GM20000 (cell line): Measurements from ENCODE around the gene DSCAM.

Source experiments
- DNase-seq: peaks from one replicate; pipeline ENCODE4 v3.0.0; 2012; ENCODE audit warnings: low spot score
- CTCF ChIP-seq: IDR thresholded peaks from 2 replicates; pipeline ENCODE4 v1.5.1; 2012; ENCODE audit warnings: mild to moderate bottlenecking, control low read depth; ENCODE audit errors: extremely low read depth, missing control alignments

Gene DSCAM

GRCh38 chr21:40569357-40569756, 277.6 kb downstream of the DSCAM start:
- TF ChIP-seq CTCF: no peak

GRCh38 chr21:40568807-40569206, 278.2 kb downstream of the DSCAM start:
- no peak for DNase-seq

More at GRCh38 chr21:40569357-40569756, 277.6 kb downstream of the DSCAM start:
- no peak for DNase-seq

GRCh38 chr21:40567501-40567900, 279.5 kb downstream of the DSCAM start:
- TF ChIP-seq CTCF: no peak
- DNase-seq: no peak

More at GRCh38 chr21:40568807-40569206, 278.2 kb downstream of the DSCAM start:
- TF ChIP-seq CTCF: no peak

- TF ChIP-seq CTCF: no peak
- no peak for DNase-seq
Measured at GRCh38 chr21:40566486-40566885, 280.5 kb downstream of the DSCAM start.

- no peak for DNase-seq
- TF ChIP-seq CTCF: no peak
Measured at GRCh38 chr21:40564318-40564717, 282.6 kb downstream of the DSCAM start.

- DNase-seq: no peak
- TF ChIP-seq CTCF: no peak
Measured at GRCh38 chr21:40563900-40564299, 283.1 kb downstream of the DSCAM start.

- no peak for TF ChIP-seq CTCF
- no peak for DNase-seq
Measured at GRCh38 chr21:40562242-40563002, 284.5 kb downstream of the DSCAM start.
